ENCODE results near the gene TFB1M. TPM values are rescaled to one million over a fixed set of nuclear protein-coding genes. Genes with fewer than 3 reads are reported as not detected.

Gene TFB1M
- total and polyA plus RNA-seq, 2 donors (not counting 3 experiments of a cell fraction or from before 2014, with no cell fraction given), result 12.9 to 35.5 TPM

DNA sequence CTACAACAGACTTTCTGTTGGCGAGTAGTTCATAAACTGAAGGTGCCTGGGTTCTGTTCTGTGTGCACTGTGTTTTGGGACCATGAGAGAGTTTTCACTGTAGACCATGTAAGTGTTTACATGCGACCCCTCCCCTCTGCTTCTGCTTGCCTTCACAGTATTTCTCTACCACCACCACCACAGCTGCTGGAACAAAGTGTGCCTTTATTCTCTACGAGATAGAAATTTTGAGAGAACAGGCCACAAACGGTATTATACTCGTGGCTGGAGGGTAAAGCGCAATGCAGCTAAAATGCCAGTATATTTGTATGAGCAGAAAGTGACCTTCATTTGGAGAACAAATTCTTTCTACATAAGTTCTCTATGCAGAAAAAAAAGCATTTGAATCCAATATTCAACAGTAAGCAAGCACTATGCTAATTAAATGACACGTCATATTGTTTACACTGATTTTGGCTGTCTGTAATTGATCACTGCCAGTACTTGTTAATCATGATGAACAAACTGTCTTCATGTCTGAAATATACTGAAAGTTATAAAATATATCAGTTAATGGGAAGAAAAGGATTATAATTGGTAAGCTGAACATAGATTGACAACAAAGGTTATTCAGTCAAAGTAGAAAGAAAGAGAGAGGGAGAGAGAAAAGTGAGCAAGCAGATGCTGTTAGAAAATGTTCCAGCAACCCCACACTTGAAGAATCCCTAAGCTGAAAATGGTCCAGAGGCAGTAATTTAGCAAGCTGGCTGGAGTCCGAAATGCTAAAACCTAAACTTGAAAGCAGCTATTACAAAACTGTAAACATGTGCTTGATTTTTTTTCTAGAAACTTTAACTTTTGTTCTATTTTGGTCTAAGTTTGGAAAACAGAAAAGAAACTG lies 41.7 kb downstream of the TFB1M start:
- Histone ChIP-seq H3K4me3 (replicated peaks in 1 of 3; ENCODE audit: insufficient read depth in 1 of 3, low read depth in 1 of 3, low read length in 3 of 3) (no peak overlapping the region), H3K27ac (ENCODE audit: insufficient read depth, low read depth, low read length) (peak overlapping the region; percentile 97)

More for the DNA sequence above, 41.7 kb downstream of the TFB1M start:
- peak overlapping the region; percentile 48 for H3K4me2 ChIP-seq (ENCODE audit: insufficient read depth, low read length)
- no peak for DNase-seq (ENCODE audit: low read depth, low spot score)
- peak overlapping the region; percentile 71 for H3K9ac ChIP-seq (replicated peaks; ENCODE audit: extremely low read depth, insufficient read depth, low read length)
- H4K20me1 ChIP-seq (replicated peaks; ENCODE audit: control insufficient read depth, extremely low read depth, insufficient read depth, low read length), result no peaks in the 10 kb centered on the region
- dilution Hi-C loops (cut with MboI; ENCODE audit: extremely low pct_ligation_motif_present, low sequenced_read_pairs), result no loop called here
- intact Hi-C loops (cut with micrococcal nuclease), result loop anchor here (1.0 kb wide), 2 partner anchors 42 to 83 kb away; partner anchors contain the start of gene TFB1M
- H3K79me2 ChIP-seq (ENCODE audit: control insufficient read depth, insufficient read depth, low read length), result peaks cover 19% of the 10 kb centered on the region
- H2AFZ ChIP-seq (ENCODE audit: low read depth, low read length), result no peak overlapping the region
- TSS peak; percentile 32 for BruUV-seq (replicated peaks)
- POLR2A ChIA-PET, result no interaction called here
- no peak for TF ChIP-seq POLR2A (IDR thresholded peaks at IDR 0.05; ENCODE audit: low read depth, low read length)
- TF ChIP-seq EZH2 (IDR thresholded peaks at IDR 0.05; ENCODE audit: borderline replicate concordance, low read depth, low read length, severe bottlenecking), result no peak
- no peak for TF ChIP-seq MYC (IDR thresholded peaks at IDR 0.05; ENCODE audit: low read depth, low read length)
- TF ChIP-seq, protein P1, sequence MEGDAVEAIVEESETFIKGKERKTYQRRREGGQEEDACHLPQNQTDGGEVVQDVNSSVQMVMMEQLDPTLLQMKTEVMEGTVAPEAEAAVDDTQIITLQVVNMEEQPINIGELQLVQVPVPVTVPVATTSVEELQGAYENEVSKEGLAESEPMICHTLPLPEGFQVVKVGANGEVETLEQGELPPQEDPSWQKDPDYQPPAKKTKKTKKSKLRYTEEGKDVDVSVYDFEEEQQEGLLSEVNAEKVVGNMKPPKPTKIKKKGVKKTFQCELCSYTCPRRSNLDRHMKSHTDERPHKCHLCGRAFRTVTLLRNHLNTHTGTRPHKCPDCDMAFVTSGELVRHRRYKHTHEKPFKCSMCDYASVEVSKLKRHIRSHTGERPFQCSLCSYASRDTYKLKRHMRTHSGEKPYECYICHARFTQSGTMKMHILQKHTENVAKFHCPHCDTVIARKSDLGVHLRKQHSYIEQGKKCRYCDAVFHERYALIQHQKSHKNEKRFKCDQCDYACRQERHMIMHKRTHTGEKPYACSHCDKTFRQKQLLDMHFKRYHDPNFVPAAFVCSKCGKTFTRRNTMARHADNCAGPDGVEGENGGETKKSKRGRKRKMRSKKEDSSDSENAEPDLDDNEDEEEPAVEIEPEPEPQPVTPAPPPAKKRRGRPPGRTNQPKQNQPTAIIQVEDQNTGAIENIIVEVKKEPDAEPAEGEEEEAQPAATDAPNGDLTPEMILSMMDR (IDR thresholded peaks at IDR 0.05; ENCODE audit: extremely low read depth in 1 of 2, insufficient read depth in 1 of 2, low read depth in 1 of 2, low read length in 2 of 2), result no peak
- TF ChIP-seq, protein P2, sequence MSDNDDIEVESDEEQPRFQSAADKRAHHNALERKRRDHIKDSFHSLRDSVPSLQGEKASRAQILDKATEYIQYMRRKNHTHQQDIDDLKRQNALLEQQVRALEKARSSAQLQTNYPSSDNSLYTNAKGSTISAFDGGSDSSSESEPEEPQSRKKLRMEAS (IDR thresholded peaks at IDR 0.05; ENCODE audit: insufficient read depth, insufficient read length), result no peak
- no peak for TF ChIP-seq JUN (IDR thresholded peaks at IDR 0.05; ENCODE audit: borderline replicate concordance, insufficient read depth, insufficient read length, low read depth)
- TF ChIP-seq POLR2AphosphoS5 (IDR thresholded peaks at IDR 0.05; ENCODE audit: insufficient read depth, low read depth, low read length), result no peak
- no peak for TF ChIP-seq GATA2 (IDR thresholded peaks at IDR 0.05; ENCODE audit: insufficient read depth, insufficient read length, low read depth, low read length)
- no peak for TF ChIP-seq FOS (IDR thresholded peaks at IDR 0.05; ENCODE audit: borderline replicate concordance, insufficient read depth, low read length)
- H3K27me3 ChIP-seq (ENCODE audit: control insufficient read depth in 2 of 2, insufficient read depth in 2 of 2, low read length in 2 of 2), result no peaks in the 10 kb centered on the region
- no peaks in the 10 kb centered on the region for H3K9me1 ChIP-seq (replicated peaks; ENCODE audit: control insufficient read depth, extremely low read depth, insufficient read depth, low read length)
- H3K4me1 ChIP-seq (ENCODE audit: control insufficient read depth, extremely low read depth, insufficient read depth, low read length), result peaks cover 36% of the 10 kb centered on the region
- H3K36me3 ChIP-seq (ENCODE audit: control insufficient read depth in 2 of 2, extremely low read depth in 1 of 2, insufficient read depth in 2 of 2, low read length in 2 of 2), result peaks cover 0 to 6% of the 10 kb centered on the region in 2 experiments
- CTCF ChIA-PET, result interaction anchor here (0.8 to 1.7 kb wide), 3 partner anchors 26 to 345 kb away, joined by 3 read pairs; no protein-coding TSS in a partner anchor
- no peak for FAIRE-seq
- H3K9me3 ChIP-seq (replicated peaks; ENCODE audit: control insufficient read depth, insufficient read depth, low read length), result no peaks in the 10 kb centered on the region

All from endothelial cell of umbilical vein (primary cell).